Neural progenitor cell (in vitro differentiated cells): ENCODE measurements around the gene TSPAN3.

ENCODE experiments used
- EZH2 ChIP-seq: fragments of 200-600 bp; sonication (generic); IDR thresholded peaks from 2 replicates; pipeline ENCODE4 v1.6.1; 2017; ENCODE audit warnings: antibody characterized with exemption, mild to moderate bottlenecking, moderate library complexity
- EZH2phosphoT487 ChIP-seq: fragments of 200-600 bp; sonication (generic); IDR thresholded peaks from 2 replicates; pipeline ENCODE4 v1.6.1; 2017; ENCODE audit warnings: antibody characterized with exemption
- TF ChIP-seq, protein P1 (sequence below): fragments of 200-600 bp; sonication (generic); IDR thresholded peaks from 2 replicates; pipeline ENCODE4 v1.5.1; 2017; ENCODE audit warnings: antibody characterized with exemption, mild to moderate bottlenecking

DNA sequence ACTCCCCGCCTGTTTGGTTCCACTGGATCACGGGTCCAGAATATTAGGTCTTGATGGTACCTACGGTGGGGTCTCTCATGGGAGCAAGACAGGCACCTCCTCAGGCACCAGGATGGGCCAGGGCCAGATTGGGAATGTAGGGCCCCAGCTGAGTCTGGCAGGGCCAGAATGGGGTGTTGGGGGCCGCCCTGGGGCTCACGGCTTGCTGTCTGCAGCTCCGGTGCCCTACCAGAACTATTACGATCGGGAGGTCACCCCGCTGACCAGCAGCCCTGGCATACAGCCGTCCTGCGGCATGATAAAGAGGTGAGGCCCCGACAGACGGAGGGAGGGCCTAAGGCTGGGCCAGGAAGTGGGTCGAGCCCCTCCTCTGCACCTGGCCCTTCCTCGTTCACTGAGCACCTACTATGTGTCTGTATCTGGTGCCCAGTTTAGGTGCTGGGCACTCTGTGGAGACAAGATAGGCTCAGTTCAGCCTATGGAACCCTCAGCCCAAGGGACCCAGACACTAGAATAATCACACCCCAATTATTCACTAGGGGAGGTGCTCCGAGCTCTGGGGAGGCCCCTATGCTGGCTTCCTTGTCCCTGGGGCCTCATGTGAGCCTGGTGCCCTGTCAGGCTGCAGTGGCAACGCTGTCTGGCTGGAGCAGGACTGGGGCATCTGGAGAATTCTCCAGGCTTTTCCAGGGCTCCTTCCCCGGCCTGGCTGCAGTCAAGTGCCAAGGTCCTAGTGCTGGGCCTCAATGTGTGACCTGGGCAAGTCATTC lies 38.1 kb downstream of the TSPAN3 start:
- TF ChIP-seq EZH2 = no peak
- TF ChIP-seq, protein P1, sequence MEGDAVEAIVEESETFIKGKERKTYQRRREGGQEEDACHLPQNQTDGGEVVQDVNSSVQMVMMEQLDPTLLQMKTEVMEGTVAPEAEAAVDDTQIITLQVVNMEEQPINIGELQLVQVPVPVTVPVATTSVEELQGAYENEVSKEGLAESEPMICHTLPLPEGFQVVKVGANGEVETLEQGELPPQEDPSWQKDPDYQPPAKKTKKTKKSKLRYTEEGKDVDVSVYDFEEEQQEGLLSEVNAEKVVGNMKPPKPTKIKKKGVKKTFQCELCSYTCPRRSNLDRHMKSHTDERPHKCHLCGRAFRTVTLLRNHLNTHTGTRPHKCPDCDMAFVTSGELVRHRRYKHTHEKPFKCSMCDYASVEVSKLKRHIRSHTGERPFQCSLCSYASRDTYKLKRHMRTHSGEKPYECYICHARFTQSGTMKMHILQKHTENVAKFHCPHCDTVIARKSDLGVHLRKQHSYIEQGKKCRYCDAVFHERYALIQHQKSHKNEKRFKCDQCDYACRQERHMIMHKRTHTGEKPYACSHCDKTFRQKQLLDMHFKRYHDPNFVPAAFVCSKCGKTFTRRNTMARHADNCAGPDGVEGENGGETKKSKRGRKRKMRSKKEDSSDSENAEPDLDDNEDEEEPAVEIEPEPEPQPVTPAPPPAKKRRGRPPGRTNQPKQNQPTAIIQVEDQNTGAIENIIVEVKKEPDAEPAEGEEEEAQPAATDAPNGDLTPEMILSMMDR = no peak
- TF ChIP-seq EZH2phosphoT487 = no peak
